K562 (cell line): ENCODE results near the gene ATF6B. TPM values are rescaled to one million over a fixed set of nuclear protein-coding genes. Genes with fewer than 3 reads are reported as not detected.

ENCODE experiments used
- ATAC-seq: fragments of 200-7000 bp; cut with Tn5 transposase; 3 replicates; pipeline ENCODE4 v1.9.1; 2020; ENCODE audit warnings: moderate library complexity
- BruUV-seq: library from RNA; stranded (reverse); fragments of 400-500 nt; replicated peaks from 2 replicates; lab custom pipeline; 2021; lab: Mats Ljungman, UMichigan
- CTCF ChIA-PET: fragments of 300-600 bp; formaldehyde crosslinking; extraction: SDS; loops from one replicate; lab custom pipeline; 2021; ENCODE audit warnings: low intra/inter-chr PET ratio; lab: Yijun Ruan, JAX
- POLR2A ChIA-PET: fragments of 300-600, 350-650 bp; sonication (Branson Sonifier 250); formaldehyde crosslinking; extraction: SDS; loops from one replicate; lab custom pipeline; 2021; ENCODE audit warnings: antibody characterized with exemption, inconsistent platforms; lab: Yijun Ruan, JAX
- DNase-seq, 4 experiments: peaks; one replicate each; pipeline versions ENCODE4 v3.0.0 to v3.0.0-alpha.2; 2011 to 2018; ENCODE audit warnings: low spot score in 3 of 4, mixed read lengths in 3 of 4; ENCODE audit errors: extremely low read depth in 1 of 4
- FAIRE-seq: peaks from 2 replicates; lab custom pipeline; 2011; peaks lifted over from hg19 to GRCh38; lab: Jason Lieb, UNC
- H2AFZ ChIP-seq: 2 replicates; pipeline ENCODE4 v1.6.0; 2011; ENCODE audit warnings: low read depth, low read length, control low read depth, inconsistent platforms
- H3K27ac ChIP-seq: fragments of 200-600 bp; 3 replicates; pipeline ENCODE4 v1.8.0; 2011; ENCODE audit warnings: low read depth, mild to moderate bottlenecking, control low read depth, inconsistent platforms, low read length, moderate library complexity, mixed read lengths; ENCODE audit errors: extremely low read depth
- H3K27me3 ChIP-seq, 2 experiments: fragments of 300-600 bp in 1 of 2; 2 replicates in 1 of 2; 3 replicates in 1 of 2; pipeline versions ENCODE4 v1.6.0 to v1.8.0; 2011; ENCODE audit warnings: inconsistent platforms in 2 of 2, low read length in 2 of 2, mild to moderate bottlenecking in 1 of 2, mixed read lengths in 1 of 2, moderate library complexity in 1 of 2; ENCODE audit not compliant: control insufficient read depth in 2 of 2, insufficient read depth in 2 of 2
- H3K36me3 ChIP-seq: fragments of 300-600 bp; 3 replicates; pipeline ENCODE4 v1.8.0; 2011; ENCODE audit warnings: mild to moderate bottlenecking, low read length, inconsistent platforms; ENCODE audit not compliant: control insufficient read depth, insufficient read depth
- H3K4me1 ChIP-seq, 2 experiments: fragments of 200-600 bp in 1 of 2; replicated peaks in 1 of 2; 2 replicates in 1 of 2; 3 replicates in 1 of 2; pipeline versions ENCODE4 v1.5.1 to v1.8.0; 2011; ENCODE audit warnings: inconsistent platforms in 2 of 2, low read length in 2 of 2, mild to moderate bottlenecking in 1 of 2, mixed read lengths in 1 of 2, moderate library complexity in 1 of 2; ENCODE audit not compliant: control insufficient read depth in 2 of 2, insufficient read depth in 2 of 2
- H3K4me2 ChIP-seq: 2 replicates; pipeline ENCODE4 v1.6.1; 2011; ENCODE audit warnings: low read length, control low read depth, inconsistent platforms, mixed read lengths; ENCODE audit not compliant: insufficient read depth
- H3K4me3 ChIP-seq: fragments of 200-600 bp; sonication (generic), shearing (Covaris generic); 2 replicates; pipeline ENCODE4 v1.5.1; 2016; ENCODE audit warnings: control low read depth, inconsistent platforms
- H3K79me2 ChIP-seq: fragments of 200-600 bp; 3 replicates; pipeline ENCODE4 v1.8.0; 2011; ENCODE audit warnings: low read length, inconsistent platforms; ENCODE audit not compliant: control insufficient read depth, insufficient read depth
- H3K9ac ChIP-seq, 2 experiments: 2 replicates each; pipeline versions ENCODE4 v1.6.0 to v1.6.1; 2011; ENCODE audit warnings: low read depth in 2 of 2, low read length in 2 of 2, control low read depth in 1 of 2, inconsistent platforms in 1 of 2, mild to moderate bottlenecking in 1 of 2, mixed read lengths in 1 of 2; ENCODE audit not compliant: insufficient read depth in 1 of 2
- H3K9me1 ChIP-seq: one replicate; pipeline ENCODE4 v1.6.0; 2011; ENCODE audit warnings: inconsistent platforms, mild to moderate bottlenecking, low read length, moderate library complexity; ENCODE audit not compliant: control insufficient read depth, insufficient read depth
- H3K9me3 ChIP-seq: replicated peaks from 2 replicates; pipeline ENCODE4 v1.5.1; 2011; ENCODE audit warnings: low read depth, low read length, inconsistent platforms; ENCODE audit not compliant: control insufficient read depth, insufficient read depth
- H4K20me1 ChIP-seq: replicated peaks from 2 replicates; pipeline ENCODE4 v1.6.1; 2011; ENCODE audit warnings: low read length, inconsistent platforms, mixed read lengths; ENCODE audit not compliant: control insufficient read depth, insufficient read depth
- FOXJ3 ChIP-seq: sonication (generic); formaldehyde crosslinking; IDR thresholded peaks from 2 replicates; pipeline ENCODE4 v1.4.0; 2020; ENCODE audit warnings: mild to moderate bottlenecking, missing genetic modification reagents
- FOXM1 ChIP-seq, 2 experiments: fragments of 450-650 bp in 1 of 2; sonication (generic) in 1 of 2; formaldehyde crosslinking in 1 of 2; IDR thresholded peaks; 2 replicates each; pipeline versions ENCODE4 v1.6.1 to v1.9.0; 2017 to 2022; ENCODE audit warnings: low read depth in 2 of 2, mild to moderate bottlenecking in 2 of 2, missing genetic modification reagents in 1 of 2, moderate library complexity in 1 of 2
- HNRNPH1 ChIP-seq: fragments of 200-400 bp; formaldehyde crosslinking; optimal IDR thresholded peaks from 2 replicates; pipeline ENCODE3; 2017; ENCODE audit warnings: low read depth, mild to moderate bottlenecking, low read length, moderate library complexity
- MXI1 ChIP-seq: IDR thresholded peaks from 2 replicates; pipeline ENCODE4 v1.6.1; 2011; ENCODE audit warnings: low read depth, mild to moderate bottlenecking, improper control_type of control experiment, low read length
- MYBL2 ChIP-seq, 2 experiments: fragments of 450-650 bp in 1 of 2; sonication (generic) in 1 of 2; formaldehyde crosslinking in 1 of 2; IDR thresholded peaks; 2 replicates each; pipeline versions ENCODE4 v1.6.1 to v1.8.1; 2017 to 2022; ENCODE audit warnings: borderline replicate concordance in 1 of 2, inconsistent platforms in 1 of 2, low read depth in 1 of 2, mild to moderate bottlenecking in 1 of 2, missing genetic modification reagents in 1 of 2, moderate library complexity in 1 of 2
- TAF1 ChIP-seq: IDR thresholded peaks from 2 replicates; pipeline ENCODE4 v1.6.1; 2011; ENCODE audit warnings: mild to moderate bottlenecking, low read length, moderate library complexity; ENCODE audit not compliant: insufficient read depth, control insufficient read depth, severe bottlenecking; ENCODE audit errors: extremely low read depth
- TRIM25 ChIP-seq: fragments of 450-650 bp; IDR thresholded peaks from 2 replicates; pipeline ENCODE4 v1.7.0; 2016; ENCODE audit warnings: borderline replicate concordance
- XRCC4 ChIP-seq: IDR thresholded peaks from one replicate; pipeline ENCODE4 v1.6.1; 2011; ENCODE audit not compliant: insufficient read depth, insufficient read length; ENCODE audit errors: extremely low read depth
- ZFP36 ChIP-seq: fragments of 150-350 bp; IDR thresholded peaks from 2 replicates; pipeline ENCODE4 v1.6.1; 2018; ENCODE audit warnings: low read length, low read depth; ENCODE audit not compliant: partially characterized antibody
- ZNF407 ChIP-seq: fragments of 450-650 bp; IDR thresholded peaks from 2 replicates; pipeline ENCODE4 v1.6.1; 2016; ENCODE audit warnings: low read depth
- WGBS: fragments of 100-300 bp; shearing (Covaris generic); methylation state at CpG from one replicate; pipeline ENCODE4 v1.1.6; 2016; ENCODE audit warnings: low coverage, mixed read lengths; ENCODE audit not compliant: insufficient coverage; ENCODE audit errors: missing lambda C conversion rate; 5-methylcytosine and 5-hydroxymethylcytosine counted together
- in situ Hi-C: fragments of 300-500 bp; cut with MboI; formaldehyde crosslinking; loops from 4 replicates; pipeline ENCODE4 v1.15.0; 2018; ENCODE audit warnings: inconsistent platforms, mixed read lengths
- intact Hi-C: fragments of 100-400 bp; cut with micrococcal nuclease; formaldehyde crosslinking; loops from 2 replicates; pipeline ENCODE4 v1.14.2; 2022
- polyA plus RNA-seq, 8 experiments: library from polyadenylated mRNA; depleted of rRNA in 4 of 8; stranded (reverse) in 5 of 8; unstranded in 3 of 8; fragments of >200 nt; fragmentation: Nextera tagmentation in 2 of 8; fragmentation: Illumina TruSeq in 1 of 8; extraction: Ambion mirVana in 2 of 8; extraction: Trizol in 1 of 8; gene quantifications; 2 replicates each; pipeline versions ENCODE4 v1.2.1 to v1.2.3, GENCODE V29; 2011 to 2014; ENCODE audit warnings: inconsistent platforms in 1 of 8, missing spikeins in 1 of 8
- total RNA-seq, 7 experiments: library from RNA; depleted of rRNA in 6 of 7; stranded (reverse); fragments of >200 nt in 6 of 7; fragmentation: Illumina TruSeq in 2 of 7; extraction: Trizol in 2 of 7; gene quantifications; 2 replicates each; pipeline versions ENCODE4 v1.2.1 to v1.2.3, GENCODE V29; 2011 to 2021; ENCODE audit warnings: low replicate concordance in 1 of 7

Gene ATF6B
- total and polyA plus RNA-seq, 9 of the 15 experiments (the other 6 are each of a cell fraction or from before 2014, with no cell fraction given) = 20.7 to 131 (median 31.7) TPM

DNA sequence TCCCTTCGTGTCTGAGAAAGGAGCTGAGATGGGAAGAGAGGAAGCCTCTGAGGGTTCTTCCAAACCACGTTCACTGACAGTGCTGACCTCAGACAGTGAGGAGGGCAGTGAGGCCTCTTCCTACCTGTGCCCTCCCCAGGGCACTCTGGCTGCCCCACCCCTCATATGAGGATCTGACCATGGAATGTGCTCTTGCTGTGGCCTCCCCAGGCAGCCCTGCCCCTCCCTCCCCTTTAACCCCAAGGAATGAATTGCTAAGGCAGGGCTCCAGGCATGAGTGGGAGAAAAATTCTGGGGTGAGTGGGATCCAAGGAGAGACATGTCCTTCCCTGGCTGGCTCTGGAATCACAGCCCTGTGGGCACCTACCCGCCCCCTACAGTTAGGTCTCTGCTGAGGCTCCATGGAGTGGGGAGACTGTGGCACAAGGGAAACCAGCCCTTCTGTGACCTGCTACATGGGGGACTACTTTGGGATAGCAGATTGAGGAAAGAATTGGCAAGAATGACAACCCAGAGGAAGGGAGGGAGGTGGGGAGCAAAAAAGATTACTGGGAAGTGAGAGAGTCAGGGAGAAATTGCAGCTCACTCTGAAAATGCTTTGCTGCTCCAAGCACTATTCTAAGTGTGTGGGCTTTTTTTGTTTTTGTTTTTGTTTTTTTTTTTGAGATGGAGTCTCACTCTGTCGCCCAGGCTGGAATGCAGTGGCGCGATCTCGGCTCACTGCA lies 48.3 kb downstream of the ATF6B start:
- no peak for ATAC-seq
- H3K36me3 ChIP-seq = no peaks in the 10 kb centered on the region
- H3K4me1 ChIP-seq = peaks cover 11 to 22% of the 10 kb centered on the region in 2 experiments
- no peak overlapping the region for H3K9ac ChIP-seq
- 23% methylated on average over 3 of the region's 7 CpGs for WGBS
- no peak overlapping the region for H3K27ac ChIP-seq
- no peak overlapping the region for H3K4me3 ChIP-seq
- no peaks in the 10 kb centered on the region for H3K9me3 ChIP-seq
- no peak for DNase-seq
- CTCF ChIA-PET = no interaction called here
- H3K9me1 ChIP-seq = no peaks in the 10 kb centered on the region
- POLR2A ChIA-PET = interaction anchor here (0.6 kb wide), 1 partner anchor 100 kb away, joined by 3 read pairs; no protein-coding TSS in a partner anchor
- H2AFZ ChIP-seq = no peak overlapping the region
- no TSS peak for BruUV-seq
- no peaks in the 10 kb centered on the region for H3K79me2 ChIP-seq
- peaks cover 16 to 45% of the 10 kb centered on the region in 2 experiments; a peak in 4 of 5 replicates for H3K27me3 ChIP-seq
- in situ Hi-C loops (no loop called here), intact Hi-C loops (no loop called here)
- no peak overlapping the region for H3K4me2 ChIP-seq
- FAIRE-seq = no peak
- H4K20me1 ChIP-seq = peaks cover 4% of the 10 kb centered on the region; the same call in 1 of the 2 replicates
- no peak for TF ChIP-seq XRCC4
- no peak for TF ChIP-seq HNRNPH1
- TF ChIP-seq ZNF407 = no peak
- no peak for TF ChIP-seq TAF1
- TF ChIP-seq FOXJ3 (CRISPR knock-in tag) = no peak
- no peak for TF ChIP-seq MYBL2 (IDR thresholded peaks at IDR 0.05; ENCODE audit: low read depth)
- TF ChIP-seq MYBL2 (CRISPR knock-in tag; IDR thresholded peaks at IDR 0.05; ENCODE audit: borderline replicate concordance) = no peak
- no peak for TF ChIP-seq ZFP36
- TF ChIP-seq FOXM1 (IDR thresholded peaks at IDR 0.05; ENCODE audit: low read depth) = no peak
- no peak for TF ChIP-seq FOXM1 (CRISPR knock-in tag; IDR thresholded peaks at IDR 0.05; ENCODE audit: low read depth)
- TF ChIP-seq MXI1 = no peak
- TF ChIP-seq TRIM25 = no peak
